Testis (tissue), 5 donors: ENCODE data around the gene POU1F1. TPM values are rescaled to one million over a fixed set of nuclear protein-coding genes. Genes with fewer than 3 reads are reported as not detected.

Experiments
- DNase-seq: peaks from one replicate; pipeline ENCODE4 v3.0.0-alpha.2; 2019
- H3K27ac ChIP-seq, 2 donors: fragments of 200-600 bp; sonication (generic); one replicate each; pipeline ENCODE4 v1.5.1; 2019
- H3K27me3 ChIP-seq: fragments of 200-600 bp; sonication (generic); one replicate; pipeline ENCODE4 v1.5.1; 2019
- H3K36me3 ChIP-seq: fragments of 200-600 bp; sonication (generic); one replicate; pipeline ENCODE4 v1.5.1; 2017; ENCODE audit warnings: low read depth; ENCODE audit errors: missing control alignments
- H3K4me1 ChIP-seq: fragments of 200-600 bp; sonication (generic); one replicate; pipeline ENCODE4 v1.5.1; 2019
- H3K4me3 ChIP-seq, 2 donors: fragments of 200-600 bp; sonication (generic); one replicate each; pipeline ENCODE4 v1.5.1; 2017 to 2019
- H3K9me3 ChIP-seq: fragments of 200-600 bp; sonication (generic); one replicate; pipeline ENCODE4 v1.5.1; 2017
- POLR2A ChIP-seq: fragments of 450-650 bp; IDR thresholded peaks from one replicate; pipeline ENCODE4 v1.6.1; 2017; ENCODE audit warnings: antibody characterized with exemption, mild to moderate bottlenecking, moderate library complexity
- WGBS, 2 donors: methylation state at CpG; one replicate each; pipeline ENCODE4 v1.1.5; 2018; 5-methylcytosine and 5-hydroxymethylcytosine counted together
- intact Hi-C: fragments of 100-400 bp; cut with DNase I; formaldehyde crosslinking; loops from one replicate; pipeline ENCODE4 v1.15.1; 2023; ENCODE audit warnings: low total_unique reads
- long read RNA-seq, 2 donors: transcript quantifications; one replicate each; lab custom pipeline, GENCODE V29; 2026
- polyA plus RNA-seq: library from polyadenylated mRNA; stranded (reverse); fragments of 350-450 nt; fragmentation: Illumina TruSeq; extraction: RNeasy Lipid Tissue Mini Kit (QIAGEN cat#74804); gene quantifications from one replicate; pipeline ENCODE4 v1.2.3, GENCODE V29; 2014; ENCODE audit warnings: low read depth, low replicate concordance; ENCODE audit not compliant: insufficient read depth
- total RNA-seq, 2 donors: library from RNA; depleted of rRNA; stranded (reverse); fragments of >200 nt; gene quantifications; one replicate each; pipeline ENCODE4 v1.2.3, GENCODE V29; 2016
- TF ChIP-seq, protein P1 (sequence below), 3 experiments: fragments of 450-650 bp in 2 of 3; fragments of 200-600 bp in 1 of 3; sonication (generic) in 1 of 3; IDR thresholded peaks; one replicate each; pipeline ENCODE4 v1.5.1; 2016 to 2019; ENCODE audit warnings: antibody characterized with exemption in 3 of 3, mild to moderate bottlenecking in 2 of 3, moderate library complexity in 1 of 3

POU1F1 gene, protein sequence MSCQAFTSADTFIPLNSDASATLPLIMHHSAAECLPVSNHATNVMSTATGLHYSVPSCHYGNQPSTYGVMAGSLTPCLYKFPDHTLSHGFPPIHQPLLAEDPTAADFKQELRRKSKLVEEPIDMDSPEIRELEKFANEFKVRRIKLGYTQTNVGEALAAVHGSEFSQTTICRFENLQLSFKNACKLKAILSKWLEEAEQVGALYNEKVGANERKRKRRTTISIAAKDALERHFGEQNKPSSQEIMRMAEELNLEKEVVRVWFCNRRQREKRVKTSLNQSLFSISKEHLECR
- not detected for total RNA-seq
- polyA plus RNA-seq = not detected
- long read RNA-seq, donor 1 = 0 reads
- long read RNA-seq, donor 2 = 0 reads

DNA sequence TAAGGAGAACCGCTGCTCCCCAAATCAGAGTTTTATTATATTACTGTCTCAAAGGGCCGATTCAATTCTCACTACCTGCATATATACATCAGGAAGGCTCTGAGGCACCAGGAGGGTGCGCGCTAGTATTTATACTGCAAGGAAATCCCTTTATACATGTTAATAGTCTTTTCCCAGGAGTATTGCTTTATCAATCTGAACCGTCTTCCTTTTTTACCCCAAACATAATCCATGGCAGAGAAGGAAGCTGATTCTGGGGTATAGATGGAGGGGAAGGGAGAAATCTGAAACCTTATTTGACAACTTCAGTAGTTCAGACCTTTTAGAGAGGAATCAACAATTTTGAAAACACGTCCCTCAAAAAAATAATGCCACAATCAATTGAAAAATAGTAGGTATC is at the start of gene POU1F1:
POU1F1 (minus strand) TSS at position 101 of the 400 bp plus-strand sequence. CDS start 122 bp downstream, outside the sequence.
- 54 to 66% methylated on average over 6 of the region's 6 CpGs for WGBS, 2 donors
- intact Hi-C loops = no loop called here
- H3K36me3 ChIP-seq = no peaks in the 10 kb centered on the region

DNA sequence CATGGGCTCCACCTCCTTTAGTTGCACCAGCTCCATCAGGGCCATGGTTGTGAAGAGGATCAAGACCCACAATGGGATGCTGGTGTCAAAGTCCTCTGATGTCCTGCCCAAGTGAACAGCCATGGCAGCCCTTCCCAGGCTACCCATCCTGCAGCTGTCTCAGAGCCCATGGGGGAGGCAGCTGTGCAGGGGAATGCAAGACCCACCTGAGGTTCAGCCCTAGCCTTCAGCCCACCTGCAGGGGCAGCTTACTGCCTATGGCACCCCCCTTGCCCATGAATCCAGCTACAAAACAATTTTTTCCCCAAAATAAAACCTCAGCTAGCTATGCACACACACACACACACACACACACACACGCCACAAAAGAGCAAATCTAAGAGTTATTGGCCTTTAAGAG is 48.2 kb upstream of the POU1F1 start:
- no peak for TF ChIP-seq POLR2A
- TF ChIP-seq, protein P1, sequence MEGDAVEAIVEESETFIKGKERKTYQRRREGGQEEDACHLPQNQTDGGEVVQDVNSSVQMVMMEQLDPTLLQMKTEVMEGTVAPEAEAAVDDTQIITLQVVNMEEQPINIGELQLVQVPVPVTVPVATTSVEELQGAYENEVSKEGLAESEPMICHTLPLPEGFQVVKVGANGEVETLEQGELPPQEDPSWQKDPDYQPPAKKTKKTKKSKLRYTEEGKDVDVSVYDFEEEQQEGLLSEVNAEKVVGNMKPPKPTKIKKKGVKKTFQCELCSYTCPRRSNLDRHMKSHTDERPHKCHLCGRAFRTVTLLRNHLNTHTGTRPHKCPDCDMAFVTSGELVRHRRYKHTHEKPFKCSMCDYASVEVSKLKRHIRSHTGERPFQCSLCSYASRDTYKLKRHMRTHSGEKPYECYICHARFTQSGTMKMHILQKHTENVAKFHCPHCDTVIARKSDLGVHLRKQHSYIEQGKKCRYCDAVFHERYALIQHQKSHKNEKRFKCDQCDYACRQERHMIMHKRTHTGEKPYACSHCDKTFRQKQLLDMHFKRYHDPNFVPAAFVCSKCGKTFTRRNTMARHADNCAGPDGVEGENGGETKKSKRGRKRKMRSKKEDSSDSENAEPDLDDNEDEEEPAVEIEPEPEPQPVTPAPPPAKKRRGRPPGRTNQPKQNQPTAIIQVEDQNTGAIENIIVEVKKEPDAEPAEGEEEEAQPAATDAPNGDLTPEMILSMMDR (IDR thresholded peaks at IDR 0.05) = no peak
- Histone ChIP-seq H3K4me3 (no peak overlapping the region), H3K36me3 (no peaks in the 10 kb centered on the region), H3K27me3 (no peaks in the 10 kb centered on the region), H3K4me1 (no peaks in the 10 kb centered on the region), H3K27ac (no peak overlapping the region), H3K9me3 (no peaks in the 10 kb centered on the region)
- intact Hi-C loops = no loop called here
- DNase-seq = no peak
- 89 to 95% methylated on average over 1 of the region's 1 CpG for WGBS, 2 donors

More for the DNA sequence above, at the start of gene POU1F1:
- Histone ChIP-seq H3K4me1 (no peaks in the 10 kb centered on the region), H3K27ac (no peak within 1 kb of the TSS), H3K9me3 (no peaks in the 10 kb centered on the region), H3K27me3 (no peaks in the 10 kb centered on the region), H3K4me3 (no peak within 1 kb of the TSS)
- DNase-seq = no peak
- no peak for TF ChIP-seq POLR2A
- TF ChIP-seq, protein P1 (IDR thresholded peaks at IDR 0.05) = no peak

DNA sequence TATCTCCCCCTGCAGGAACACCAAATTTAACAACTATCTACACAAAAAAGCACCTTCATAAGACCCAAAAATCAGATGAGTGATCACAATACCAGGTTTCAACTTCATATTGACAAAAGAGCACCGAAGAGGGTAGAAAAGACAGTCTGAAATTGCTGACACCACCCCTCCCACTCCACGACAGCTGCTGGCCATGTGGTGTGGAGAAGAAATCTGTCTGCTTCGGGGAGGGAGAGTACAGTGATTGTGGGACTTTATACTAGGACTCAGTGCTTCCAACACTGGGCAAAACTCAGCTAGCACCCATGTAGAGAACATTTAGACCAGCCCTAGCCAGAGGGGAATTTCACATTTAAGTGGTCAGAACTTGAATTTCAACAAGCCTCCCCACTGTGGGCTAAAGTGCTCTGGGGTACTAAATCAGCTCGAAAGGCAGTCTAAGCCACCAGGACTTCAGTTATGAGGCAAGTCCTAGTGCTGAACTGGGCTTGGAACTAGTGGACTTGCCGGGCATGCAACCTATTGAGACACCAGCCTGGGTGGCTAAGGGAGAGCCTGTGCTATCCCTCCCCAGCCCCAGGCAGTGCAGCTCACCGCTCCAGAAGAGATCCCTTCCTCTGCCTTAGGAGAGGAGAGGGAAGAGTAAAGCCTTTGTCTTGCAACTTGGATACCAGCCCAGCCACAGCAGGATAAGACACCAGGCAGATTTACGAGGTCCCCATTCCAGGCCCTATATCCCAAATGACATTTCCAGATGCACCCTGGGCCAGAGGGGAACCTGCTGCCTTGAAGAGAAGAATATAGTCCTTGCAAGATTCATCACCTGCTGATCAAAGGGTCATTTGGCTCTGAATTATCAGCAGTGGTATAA is 44.6 kb upstream of the POU1F1 start:
- intact Hi-C loops = no loop called here
- TF ChIP-seq POLR2A = no peak
- TF ChIP-seq, protein P1 (IDR thresholded peaks at IDR 0.05) = no peak

DNA sequence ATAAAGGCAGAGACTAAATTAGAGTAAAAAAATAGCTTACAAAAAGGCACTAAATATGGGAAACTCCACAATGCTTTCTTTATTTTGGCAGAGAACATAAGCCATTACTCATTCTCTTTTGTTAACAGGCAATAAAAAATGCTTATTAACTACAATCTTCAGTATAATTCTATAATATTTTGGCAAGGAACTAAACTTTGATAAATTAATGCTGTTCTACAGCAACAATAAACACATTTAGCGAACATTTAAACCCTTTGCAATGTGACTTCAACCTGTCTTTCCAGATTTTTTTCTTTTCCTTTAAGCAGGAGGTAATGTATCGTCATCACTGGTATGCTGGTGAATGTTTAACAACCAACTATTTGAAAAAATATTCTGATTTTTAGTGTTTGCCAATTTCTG is 42.2 kb upstream of the POU1F1 start:
- Histone ChIP-seq H3K27ac (no peak overlapping the region), H3K9me3 (no peaks in the 10 kb centered on the region), H3K27me3 (no peaks in the 10 kb centered on the region), H3K4me1 (no peaks in the 10 kb centered on the region), H3K36me3 (no peaks in the 10 kb centered on the region), H3K4me3 (no peak overlapping the region)
- no peak for DNase-seq
- TF ChIP-seq, protein P1 (IDR thresholded peaks at IDR 0.05) = no peak
- TF ChIP-seq POLR2A = no peak
- intact Hi-C loops = no loop called here
- 67 to 73% methylated on average over 2 of the region's 2 CpGs for WGBS, 2 donors

More for the DNA sequence above, 44.6 kb upstream of the POU1F1 start:
- H3K27me3 ChIP-seq = no peaks in the 10 kb centered on the region
- no peaks in the 10 kb centered on the region for H3K36me3 ChIP-seq
- DNase-seq = no peak
- WGBS, 2 donors = 53 to 76% methylated on average over 5 to 7 of the region's 7 CpGs
- no peak overlapping the region for H3K27ac ChIP-seq
- no peaks in the 10 kb centered on the region for H3K4me1 ChIP-seq
- H3K4me3 ChIP-seq = no peak overlapping the region
- H3K9me3 ChIP-seq = no peaks in the 10 kb centered on the region
